ENCODE results near the gene TTLL13. TPM values are rescaled to one million over a fixed set of nuclear protein-coding genes. Genes with fewer than 3 reads are reported as not detected.
A peak's percentile ranks its signal among the peaks of the same experiment; 100 is the strongest.

The TTLL13 gene
- total RNA-seq, 1 donor from 2014 or later = under 0.01 TPM

DNA sequence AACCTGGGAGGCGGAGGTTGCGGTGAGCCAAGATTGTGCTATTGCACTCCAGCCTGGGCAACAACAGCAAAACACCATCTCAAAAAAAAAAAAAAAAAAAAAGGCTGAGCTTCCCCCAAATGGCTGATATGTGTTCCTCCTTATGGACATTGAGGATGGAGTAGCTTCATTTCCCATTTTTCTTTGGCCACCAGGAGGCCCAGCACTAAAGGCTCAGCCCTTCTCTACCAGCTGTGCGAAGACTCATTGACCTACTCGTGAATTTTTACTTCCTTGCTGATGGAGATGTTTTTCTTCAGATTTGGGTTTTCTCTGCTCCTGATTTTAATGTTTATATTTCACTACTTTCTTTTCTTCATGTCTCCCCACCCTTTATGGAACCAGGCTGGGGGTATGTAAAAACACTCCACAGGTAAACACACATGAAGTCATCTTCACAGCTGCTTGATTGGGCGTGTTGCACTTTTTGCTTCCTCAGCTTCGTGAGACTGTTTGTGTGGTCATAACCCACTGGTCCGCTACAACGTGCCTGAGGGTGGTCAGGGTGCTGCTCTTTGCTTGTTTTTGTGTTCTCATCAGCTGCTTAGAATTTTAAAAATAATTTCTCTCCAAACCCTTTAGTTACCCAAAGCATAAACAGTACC, 34.7 kb upstream of the TTLL13 start:
- no peak for DNase-seq (ENCODE audit: low read depth in 2 of 2)

DNA sequence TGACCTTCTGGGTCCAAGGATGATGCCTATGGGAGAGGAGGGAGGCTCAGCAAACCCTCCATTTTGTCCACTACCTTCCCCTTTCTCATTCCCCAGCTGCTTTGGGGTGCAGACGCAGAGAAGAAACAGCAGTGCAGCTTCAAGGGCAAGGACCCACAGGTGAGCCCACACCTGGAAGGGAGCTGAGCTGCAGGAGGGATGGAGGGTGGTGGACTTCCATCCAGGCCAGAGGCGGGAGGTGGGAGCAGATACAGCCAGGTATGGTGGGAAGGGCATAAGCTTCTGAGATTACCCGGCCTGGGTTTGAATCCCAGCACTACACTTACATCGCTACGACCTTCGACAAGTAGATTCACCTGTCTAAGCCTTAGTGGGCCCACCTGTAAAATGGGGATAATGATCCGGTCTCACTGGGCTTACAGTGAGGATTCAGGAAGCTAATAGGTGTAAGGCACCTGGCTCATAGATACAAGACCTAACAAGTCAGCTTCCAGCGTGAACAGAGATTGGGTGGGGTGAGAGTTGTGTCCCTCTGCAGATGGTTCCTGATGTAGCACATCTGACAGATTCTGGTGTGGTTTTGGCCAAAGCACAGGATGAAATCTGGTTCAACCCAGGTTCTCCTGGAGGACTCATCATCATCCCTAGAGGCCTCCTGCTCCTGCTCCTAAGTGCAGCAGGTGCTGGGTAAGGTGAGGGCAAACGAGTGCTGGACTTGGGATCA, 31.5 kb upstream of the TTLL13 start:
- DNase-seq (ENCODE audit: low read depth in 2 of 2) = no peak

DNA sequence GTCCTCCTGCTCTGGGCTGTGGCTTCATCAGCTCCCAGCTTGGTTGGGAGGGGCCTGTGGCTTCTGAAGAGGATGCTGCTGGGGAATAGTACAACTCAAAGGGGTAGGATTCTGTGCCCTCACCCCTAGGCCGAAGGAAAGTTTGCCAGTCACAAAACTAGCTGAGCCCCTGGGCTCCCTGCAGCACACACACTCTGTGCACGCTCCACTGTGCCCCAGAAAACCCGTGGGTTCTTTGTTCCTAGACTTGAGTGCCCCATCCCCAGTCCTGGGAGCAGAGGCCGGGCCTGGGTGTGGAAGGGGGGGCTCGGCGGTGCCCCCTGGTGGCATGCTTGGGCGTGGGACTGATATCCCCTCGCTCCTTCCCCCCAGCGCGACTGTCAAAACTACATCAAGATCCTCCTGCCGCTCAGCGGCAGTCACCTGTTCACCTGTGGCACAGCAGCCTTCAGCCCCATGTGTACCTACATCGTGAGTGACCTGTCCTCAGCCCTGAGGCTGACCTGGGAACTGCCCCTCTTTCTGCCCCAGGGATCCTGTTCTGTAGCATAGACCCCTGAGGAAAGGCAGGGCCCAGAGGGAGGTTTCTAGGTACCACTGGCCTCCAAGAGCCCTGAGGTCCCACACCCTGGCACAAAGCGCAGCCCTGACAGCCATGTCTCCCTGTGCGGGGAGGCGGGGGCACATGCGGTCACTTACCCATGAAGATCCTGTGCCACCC, 29.8 kb upstream of the TTLL13 start:
- peak in 1 of 2 donors; percentile 44 for DNase-seq (ENCODE audit: low read depth in 2 of 2)

DNA sequence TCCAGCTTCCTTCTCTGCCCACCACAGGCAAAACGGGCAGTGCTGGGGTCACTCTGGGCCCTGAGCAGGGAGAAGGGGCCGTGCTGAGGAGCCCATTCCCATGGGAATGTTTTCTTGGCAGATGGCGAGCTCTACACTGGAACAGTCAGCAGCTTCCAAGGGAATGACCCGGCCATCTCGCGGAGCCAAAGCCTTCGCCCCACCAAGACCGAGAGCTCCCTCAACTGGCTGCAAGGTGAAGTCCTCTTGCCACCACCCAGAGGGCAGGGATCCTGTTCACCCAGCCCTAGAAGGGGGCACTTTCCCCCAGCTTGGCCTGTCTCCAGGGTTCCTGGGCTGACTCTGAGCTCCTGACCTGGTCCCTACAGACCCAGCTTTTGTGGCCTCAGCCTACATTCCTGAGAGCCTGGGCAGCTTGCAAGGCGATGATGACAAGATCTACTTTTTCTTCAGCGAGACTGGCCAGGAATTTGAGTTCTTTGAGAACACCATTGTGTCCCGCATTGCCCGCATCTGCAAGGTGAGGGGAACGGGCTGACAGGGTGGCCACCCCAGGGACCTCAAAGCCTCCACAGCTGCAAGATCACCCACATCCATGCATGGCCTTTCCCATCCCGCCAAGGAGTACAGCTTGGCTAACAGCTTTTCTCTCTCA, 28.0 kb upstream of the TTLL13 start:
- DNase-seq (ENCODE audit: low read depth in 2 of 2) = peak; percentile 55 to 84

DNA sequence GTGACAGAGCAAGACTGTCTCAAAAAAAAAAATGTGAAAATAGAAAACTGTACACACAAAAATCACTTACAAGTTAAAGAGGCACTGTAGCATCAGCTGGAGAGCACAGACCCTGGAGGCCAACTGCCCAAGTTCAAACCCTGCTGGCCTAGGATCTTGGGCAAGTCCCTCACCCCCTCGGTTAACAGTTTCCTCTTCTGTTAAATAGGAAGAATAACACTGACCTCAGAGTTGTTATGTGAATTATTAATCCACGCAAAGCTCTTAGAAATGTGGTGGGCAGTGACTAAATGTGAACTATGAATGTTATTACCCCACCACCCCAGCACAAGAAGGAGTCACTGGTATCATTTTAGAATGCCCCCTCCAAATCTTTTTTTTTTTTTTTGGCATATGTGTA, 26.8 kb upstream of the TTLL13 start:
- no peak for DNase-seq (ENCODE audit: low read depth in 2 of 2)

DNA sequence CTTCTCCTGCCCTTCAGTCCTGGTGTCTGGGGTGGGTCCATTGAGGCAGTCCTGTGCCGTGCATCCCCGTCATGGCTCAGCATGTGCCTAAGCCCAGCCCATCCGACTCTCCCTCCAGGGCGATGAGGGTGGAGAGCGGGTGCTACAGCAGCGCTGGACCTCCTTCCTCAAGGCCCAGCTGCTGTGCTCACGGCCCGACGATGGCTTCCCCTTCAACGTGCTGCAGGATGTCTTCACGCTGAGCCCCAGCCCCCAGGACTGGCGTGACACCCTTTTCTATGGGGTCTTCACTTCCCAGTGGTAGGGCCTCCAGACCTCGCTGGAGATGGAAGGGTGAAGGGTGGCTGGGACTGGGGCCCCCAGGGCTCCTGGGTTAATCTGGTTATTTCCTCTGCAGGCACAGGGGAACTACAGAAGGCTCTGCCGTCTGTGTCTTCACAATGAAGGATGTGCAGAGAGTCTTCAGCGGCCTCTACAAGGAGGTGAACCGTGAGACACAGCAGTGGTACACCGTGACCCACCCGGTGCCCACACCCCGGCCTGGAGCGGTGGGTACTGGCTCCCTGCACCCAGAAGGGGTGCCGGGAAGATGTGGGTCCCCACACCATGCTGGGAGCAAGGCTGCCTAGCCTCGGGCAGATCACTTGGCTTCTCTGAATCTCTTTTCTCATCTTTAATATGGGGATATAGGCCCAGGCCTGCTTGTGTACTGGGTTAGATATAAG, 25.8 kb upstream of the TTLL13 start:
- DNase-seq (ENCODE audit: low read depth in 2 of 2) = no peak

DNA sequence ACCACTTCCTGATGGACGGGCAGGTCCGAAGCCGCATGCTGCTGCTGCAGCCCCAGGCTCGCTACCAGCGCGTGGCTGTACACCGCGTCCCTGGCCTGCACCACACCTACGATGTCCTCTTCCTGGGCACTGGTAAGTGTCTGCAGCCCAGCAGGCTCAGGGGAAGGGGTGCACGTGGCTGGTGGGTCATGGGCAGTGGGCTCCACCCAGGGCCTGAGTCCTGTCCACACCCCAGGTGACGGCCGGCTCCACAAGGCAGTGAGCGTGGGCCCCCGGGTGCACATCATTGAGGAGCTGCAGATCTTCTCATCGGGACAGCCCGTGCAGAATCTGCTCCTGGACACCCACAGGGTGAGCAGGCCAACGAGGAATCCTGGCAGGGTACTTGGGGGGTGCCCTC, 24.3 kb upstream of the TTLL13 start:
- DNase-seq (ENCODE audit: low read depth in 2 of 2) = no peak

DNA sequence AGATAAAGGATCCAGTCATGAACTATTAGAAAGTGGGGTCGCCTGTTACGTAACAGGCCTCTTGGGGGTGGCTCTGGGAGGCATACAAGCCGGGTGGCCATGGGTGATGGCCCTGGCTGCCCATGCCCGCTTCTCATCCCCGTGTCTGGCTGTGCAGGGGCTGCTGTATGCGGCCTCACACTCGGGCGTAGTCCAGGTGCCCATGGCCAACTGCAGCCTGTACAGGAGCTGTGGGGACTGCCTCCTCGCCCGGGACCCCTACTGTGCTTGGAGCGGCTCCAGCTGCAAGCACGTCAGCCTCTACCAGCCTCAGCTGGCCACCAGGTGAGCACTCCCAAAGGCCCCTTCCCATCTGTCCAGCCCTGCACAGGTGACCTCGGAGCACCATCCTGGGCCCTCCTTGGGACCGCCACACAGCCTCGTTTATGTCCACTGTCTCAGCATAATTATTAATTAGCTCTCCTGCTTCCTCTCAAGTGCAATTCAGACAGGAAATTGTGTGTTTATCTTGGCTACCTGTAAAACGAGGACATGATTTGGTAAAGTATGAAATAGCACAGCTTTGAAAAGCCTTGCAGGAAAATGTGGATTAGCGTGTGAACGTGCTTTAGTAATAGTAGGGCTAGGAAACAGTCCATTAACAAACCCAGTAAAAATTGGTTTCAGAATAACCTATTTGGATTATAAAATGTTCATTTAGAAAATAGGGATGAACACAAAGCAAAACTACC, 23.7 kb upstream of the TTLL13 start:
- DNase-seq (ENCODE audit: low read depth in 2 of 2) = no peak

DNA sequence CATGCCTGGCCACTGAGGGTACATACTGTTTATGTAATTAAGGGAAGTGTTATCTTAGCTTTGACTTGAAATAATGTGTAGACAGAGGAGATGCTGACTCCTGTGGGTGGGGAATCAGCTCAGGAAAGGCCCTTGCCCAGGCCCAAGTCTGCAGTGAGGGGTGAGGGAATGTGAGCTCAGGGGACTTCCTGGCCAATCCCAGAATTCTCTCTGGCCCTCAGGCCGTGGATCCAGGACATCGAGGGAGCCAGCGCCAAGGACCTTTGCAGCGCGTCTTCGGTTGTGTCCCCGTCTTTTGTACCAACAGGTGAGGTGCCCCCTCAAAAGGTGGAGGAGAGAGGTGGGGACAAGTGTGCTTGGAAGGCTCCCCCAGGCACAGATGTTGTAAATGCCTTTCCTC, 22.0 kb upstream of the TTLL13 start:
- no peak for DNase-seq (ENCODE audit: low read depth in 2 of 2)

DNA sequence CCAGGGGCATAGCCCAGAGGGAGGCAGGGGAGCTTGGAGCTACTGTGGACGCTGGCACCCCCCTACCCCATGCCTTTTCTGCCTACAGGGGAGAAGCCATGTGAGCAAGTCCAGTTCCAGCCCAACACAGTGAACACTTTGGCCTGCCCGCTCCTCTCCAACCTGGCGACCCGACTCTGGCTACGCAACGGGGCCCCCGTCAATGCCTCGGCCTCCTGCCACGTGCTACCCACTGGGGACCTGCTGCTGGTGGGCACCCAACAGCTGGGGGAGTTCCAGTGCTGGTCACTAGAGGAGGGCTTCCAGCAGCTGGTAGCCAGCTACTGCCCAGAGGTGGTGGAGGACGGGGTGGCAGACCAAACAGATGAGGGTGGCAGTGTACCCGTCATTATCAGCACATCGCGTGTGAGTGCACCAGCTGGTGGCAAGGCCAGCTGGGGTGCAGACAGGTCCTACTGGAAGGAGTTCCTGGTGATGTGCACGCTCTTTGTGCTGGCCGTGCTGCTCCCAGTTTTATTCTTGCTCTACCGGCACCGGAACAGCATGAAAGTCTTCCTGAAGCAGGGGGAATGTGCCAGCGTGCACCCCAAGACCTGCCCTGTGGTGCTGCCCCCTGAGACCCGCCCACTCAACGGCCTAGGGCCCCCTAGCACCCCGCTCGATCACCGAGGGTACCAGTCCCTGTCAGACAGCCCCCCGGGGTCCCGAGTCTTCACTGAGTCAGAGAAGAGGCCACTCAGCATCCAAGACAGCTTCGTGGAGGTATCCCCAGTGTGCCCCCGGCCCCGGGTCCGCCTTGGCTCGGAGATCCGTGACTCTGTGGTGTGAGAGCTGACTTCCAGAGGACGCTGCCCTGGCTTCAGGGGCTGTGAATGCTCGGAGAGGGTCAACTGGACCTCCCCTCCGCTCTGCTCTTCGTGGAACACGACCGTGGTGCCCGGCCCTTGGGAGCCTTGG, 21.3 kb upstream of the TTLL13 start:
- DNase-seq (ENCODE audit: low read depth in 2 of 2) = no peak

DNA sequence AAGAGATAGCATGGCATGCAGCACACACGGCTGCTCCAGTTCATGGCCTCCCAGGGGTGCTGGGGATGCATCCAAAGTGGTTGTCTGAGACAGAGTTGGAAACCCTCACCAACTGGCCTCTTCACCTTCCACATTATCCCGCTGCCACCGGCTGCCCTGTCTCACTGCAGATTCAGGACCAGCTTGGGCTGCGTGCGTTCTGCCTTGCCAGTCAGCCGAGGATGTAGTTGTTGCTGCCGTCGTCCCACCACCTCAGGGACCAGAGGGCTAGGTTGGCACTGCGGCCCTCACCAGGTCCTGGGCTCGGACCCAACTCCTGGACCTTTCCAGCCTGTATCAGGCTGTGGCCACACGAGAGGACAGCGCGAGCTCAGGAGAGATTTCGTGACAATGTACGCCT, 20.4 kb upstream of the TTLL13 start:
- no peak for DNase-seq (ENCODE audit: low read depth in 2 of 2)

DNA sequence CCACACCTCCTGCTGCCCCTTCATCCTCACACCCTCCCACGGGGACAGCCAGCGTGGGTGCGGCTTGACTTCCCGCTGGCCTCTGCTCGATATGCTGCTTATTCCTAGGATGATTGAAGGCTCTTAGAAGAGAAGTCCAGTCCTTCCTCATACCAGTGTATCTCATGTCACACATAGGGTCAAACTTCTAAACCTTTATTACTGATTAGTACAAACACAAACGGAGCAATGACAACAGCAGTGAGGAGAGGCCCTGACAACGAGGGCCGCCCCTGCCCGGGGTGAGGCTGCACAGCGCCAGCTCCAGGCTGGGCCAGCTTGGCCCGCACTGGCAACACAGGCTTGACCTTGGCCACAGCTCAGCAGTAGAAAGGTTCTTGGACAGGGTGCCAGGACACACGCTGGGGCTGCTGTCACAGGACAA, 19.3 kb upstream of the TTLL13 start:
- DNase-seq (ENCODE audit: low read depth in 2 of 2) = no peak

DNA sequence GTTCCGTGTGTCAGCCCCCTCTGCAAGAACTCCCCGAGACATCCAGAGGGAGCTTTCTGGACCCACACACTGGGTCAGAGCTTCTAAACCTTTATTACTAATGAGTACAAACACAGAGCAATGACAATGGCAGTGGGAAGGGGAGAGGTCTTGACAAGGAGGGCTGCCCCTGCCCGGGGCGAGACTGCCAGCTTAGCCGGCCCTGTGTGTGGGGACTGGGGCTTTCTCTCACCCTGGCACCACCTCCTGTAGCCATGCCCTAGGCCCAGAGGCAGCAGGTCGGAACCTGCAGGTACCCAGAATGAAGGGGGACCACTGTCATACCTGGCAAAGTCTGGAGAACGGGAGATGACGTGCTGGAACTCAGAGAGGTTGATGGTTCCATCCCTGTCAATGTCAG, 18.7 kb upstream of the TTLL13 start:
- DNase-seq (ENCODE audit: low read depth in 2 of 2) = no peak

DNA sequence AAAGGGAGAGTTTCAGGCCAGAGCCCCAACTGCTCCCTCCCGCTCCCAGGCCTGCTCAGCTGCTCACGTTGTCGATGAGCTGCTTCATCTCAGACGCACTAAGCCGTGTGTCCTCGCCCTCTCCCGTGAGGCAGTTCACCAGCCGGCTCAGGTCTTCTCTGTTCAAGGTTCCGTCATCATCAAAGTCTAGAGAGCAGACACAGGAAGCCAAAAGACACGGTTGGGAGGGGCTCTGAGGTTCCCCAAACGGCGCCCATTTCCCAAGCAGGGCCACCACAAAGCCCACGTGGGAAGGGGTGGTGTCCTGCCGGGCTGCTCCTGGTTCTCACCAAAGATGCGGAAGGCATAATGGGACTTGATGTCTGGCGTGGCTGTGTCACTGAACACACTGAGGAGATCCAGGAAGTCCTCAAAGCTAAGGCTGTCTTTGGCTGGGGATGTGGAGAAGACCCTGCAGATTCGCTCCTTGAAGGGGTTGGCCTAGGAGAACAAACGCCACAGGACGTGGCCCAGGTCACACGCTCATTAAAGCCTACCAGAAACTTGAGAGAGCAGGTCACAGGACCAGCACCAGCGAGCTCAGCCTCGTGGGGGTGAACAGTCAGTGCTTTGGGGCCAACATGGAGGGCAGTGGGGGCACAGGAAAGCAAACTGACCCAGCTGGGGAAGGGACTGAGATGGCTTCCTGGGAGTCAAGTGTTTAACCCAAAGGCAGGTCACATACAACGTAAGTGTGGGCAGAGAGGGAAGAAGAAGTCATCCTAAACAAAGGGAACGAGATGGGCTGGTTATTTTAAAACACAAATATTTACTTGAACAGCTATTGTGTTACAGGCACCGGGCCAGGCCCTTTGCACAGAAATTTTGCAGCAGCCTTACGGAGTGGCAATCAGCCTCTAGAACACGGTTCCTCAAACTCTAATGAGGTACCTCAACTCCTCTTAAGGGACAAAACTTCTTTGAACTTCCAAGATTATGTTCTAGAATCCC, 18.0 kb upstream of the TTLL13 start:
- DNase-seq (ENCODE audit: low read depth in 2 of 2) = no peak

DNA sequence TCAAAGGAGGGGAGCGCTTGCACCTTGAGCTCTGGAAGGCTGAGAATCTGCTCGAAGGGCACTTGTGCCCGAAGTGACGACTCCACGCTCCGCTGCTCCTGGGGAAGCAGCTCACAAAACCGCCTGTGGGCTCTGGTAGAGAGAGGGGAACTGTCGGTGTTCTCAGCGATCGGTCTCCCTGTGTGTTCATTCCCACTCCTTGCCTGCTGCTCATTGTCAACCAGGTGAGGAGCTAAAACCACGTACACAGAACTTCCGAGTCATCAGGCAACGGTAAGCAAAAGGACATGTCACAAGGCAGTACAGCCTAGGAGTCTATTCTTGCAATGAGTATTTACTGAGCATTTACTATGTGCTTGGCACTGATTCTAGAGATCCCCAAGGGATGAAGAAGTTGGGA, 17.2 kb upstream of the TTLL13 start:
- DNase-seq (ENCODE audit: low read depth in 2 of 2) = no peak

DNA sequence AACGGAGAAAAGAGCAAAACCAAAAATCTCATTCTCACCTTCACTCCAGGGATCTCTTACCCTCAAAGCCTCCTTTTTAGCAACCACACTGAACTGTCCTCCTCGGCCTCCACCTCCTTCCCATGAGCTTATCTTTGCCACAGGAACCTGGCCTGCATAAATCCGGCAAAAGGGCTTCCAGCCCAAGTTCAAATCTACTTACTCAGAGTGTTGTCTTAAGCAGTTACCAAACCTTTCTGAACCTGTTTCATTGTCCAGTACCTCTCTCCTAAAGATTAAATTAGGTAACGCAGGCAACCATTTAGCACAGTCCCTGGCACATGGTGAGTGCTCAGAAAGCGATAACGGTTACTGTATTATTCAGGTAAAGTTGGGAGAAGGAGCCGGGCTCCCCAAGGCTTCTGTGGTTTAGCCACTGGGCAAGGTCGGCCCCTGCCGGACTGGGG, 16.4 kb upstream of the TTLL13 start:
- DNase-seq (ENCODE audit: low read depth in 2 of 2) = no peak

DNA sequence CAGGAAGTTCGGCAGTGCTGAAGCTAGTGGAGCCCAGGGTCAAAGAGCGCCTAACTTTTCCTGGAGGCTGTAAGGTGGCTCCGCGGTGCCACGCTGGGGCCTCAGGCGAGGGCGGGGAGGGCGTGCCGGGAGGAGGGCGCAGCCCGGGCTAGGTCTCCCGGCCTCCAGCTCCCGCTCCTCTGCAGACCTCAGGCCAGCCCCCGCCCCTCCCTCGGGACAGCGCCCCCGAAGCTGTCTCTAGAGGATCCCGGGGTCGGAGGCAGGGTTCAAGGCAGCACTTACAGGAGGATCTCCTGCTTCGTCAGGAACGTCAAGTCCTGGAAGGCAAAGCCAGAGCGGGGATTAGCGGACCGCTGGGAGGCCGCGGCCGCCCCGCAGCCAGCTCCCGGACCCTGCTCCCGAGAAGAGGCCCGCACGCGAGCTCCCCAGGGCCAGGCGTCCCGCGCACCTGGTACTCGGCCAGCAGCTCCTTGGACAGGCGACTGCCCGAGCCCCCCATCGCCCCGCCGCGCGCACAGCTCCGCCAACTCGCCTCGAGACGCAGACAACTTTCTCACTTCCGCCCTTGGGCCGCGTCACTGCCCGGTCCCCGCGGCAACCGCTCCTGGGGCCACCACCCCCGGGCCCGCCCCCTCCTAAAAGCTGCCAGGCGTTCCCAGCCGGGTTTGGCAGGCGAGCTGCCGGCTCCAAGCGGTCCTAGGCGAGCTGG, 15.8 kb upstream of the TTLL13 start, which contains the start of gene CIB1:
CIB1 (minus strand) TSS at position 555 of the 709 bp plus-strand sequence; CDS start at position 499, 56 bp downstream.
- DNase-seq (ENCODE audit: low read depth in 2 of 2) = peak in 1 of 2 donors; percentile 97

All from dermis microvascular lymphatic vessel endothelial cell (primary cell).